Measurements from ENCODE around the gene GRM7.

GRM7 gene

DNA sequence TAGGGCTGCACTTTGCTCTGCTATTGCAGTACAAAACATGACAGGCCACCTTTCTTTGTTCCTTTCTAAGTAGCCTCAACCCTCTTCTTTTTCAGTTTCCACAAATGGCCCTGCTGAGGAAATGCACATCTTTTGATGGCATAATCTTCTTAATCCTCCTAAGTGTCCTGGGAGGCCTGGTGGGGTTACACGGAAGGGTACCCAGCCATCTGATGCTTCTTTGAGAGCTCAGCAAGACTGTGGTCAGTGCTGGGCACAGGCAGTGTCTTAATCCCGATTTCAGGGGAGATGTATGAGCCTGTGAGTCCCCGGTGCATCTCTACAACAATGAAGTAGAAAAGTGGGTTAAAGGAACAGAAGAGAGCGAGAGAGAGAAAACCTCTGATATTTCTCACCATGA lies 404.8 kb downstream of the GRM7 start:
- POLR2A ChIA-PET, result no interaction called here
- H3K27ac ChIP-seq (ENCODE audit: extremely low read depth, low read depth, low read length), result no peak overlapping the region
- H3K4me1 ChIP-seq (ENCODE audit: control insufficient read depth, insufficient read depth, low read length), result no peaks in the 10 kb centered on the region
- H3K4me3 ChIP-seq (ENCODE audit: low read depth, low read length), result no peak overlapping the region
- TF ChIP-seq ZNF391 (tag by site-specific recombination; IDR thresholded peaks at IDR 0.05; ENCODE audit: borderline replicate concordance, low read depth) (no peak), ZXDB (tag by site-specific recombination; IDR thresholded peaks at IDR 0.05) (no peak), ZFP37 (tag by site-specific recombination; IDR thresholded peaks at IDR 0.05) (no peak), SALL2 (tag by site-specific recombination; IDR thresholded peaks at IDR 0.05; ENCODE audit: borderline replicate concordance) (no peak), ZNF184 (tag by site-specific recombination; IDR thresholded peaks at IDR 0.05) (no peak), ZNF610 (tag by site-specific recombination; IDR thresholded peaks at IDR 0.05; ENCODE audit: borderline replicate concordance) (no peak), ZNF624 (tag by site-specific recombination; IDR thresholded peaks at IDR 0.05) (no peak), ZNF112 (tag by site-specific recombination; IDR thresholded peaks at IDR 0.05) (no peak)
- CTCF ChIA-PET, result no interaction called here
- no peaks in the 10 kb centered on the region for H3K36me3 ChIP-seq (ENCODE audit: control insufficient read depth in 2 of 2, insufficient read depth in 1 of 2, low read length in 2 of 2)
- H3K9me3 ChIP-seq (ENCODE audit: control insufficient read depth, insufficient read depth, low read depth, low read length), result no peaks in the 10 kb centered on the region

- Histone ChIP-seq H3K9me3 (ENCODE audit: control insufficient read depth, insufficient read depth, low read depth, low read length) (no peaks in the 10 kb centered on the region), H3K27ac (ENCODE audit: extremely low read depth, low read depth, low read length) (no peak overlapping the region), H3K36me3 (ENCODE audit: control insufficient read depth in 2 of 2, insufficient read depth in 1 of 2, low read length in 2 of 2) (no peaks in the 10 kb centered on the region), H3K4me1 (ENCODE audit: control insufficient read depth, insufficient read depth, low read length) (no peaks in the 10 kb centered on the region), H3K4me3 (ENCODE audit: low read depth, low read length) (no peak overlapping the region)
- CTCF ChIA-PET, result no interaction called here
- POLR2A ChIA-PET, result no interaction called here
- no peak for TF ChIP-seq YY2 (tag by site-specific recombination; IDR thresholded peaks at IDR 0.05)
- no peak for TF ChIP-seq OVOL3 (tag by site-specific recombination; IDR thresholded peaks at IDR 0.05)
- no peak for TF ChIP-seq GLIS1 (tag by site-specific recombination; IDR thresholded peaks at IDR 0.05)
- no peak for TF ChIP-seq ZBTB17 (tag by site-specific recombination; IDR thresholded peaks at IDR 0.05)
- no peak for TF ChIP-seq ZFP37 (tag by site-specific recombination; IDR thresholded peaks at IDR 0.05)
These were observed 405.6 kb downstream of the GRM7 start for GRCh38 chr3:7266551-7266950.

- POLR2A ChIA-PET, result no interaction called here
- no peaks in the 10 kb centered on the region for H3K9me3 ChIP-seq (ENCODE audit: control insufficient read depth, insufficient read depth, low read depth, low read length)
- H3K4me3 ChIP-seq (ENCODE audit: low read depth, low read length), result no peak overlapping the region
- no peaks in the 10 kb centered on the region for H3K4me1 ChIP-seq (ENCODE audit: control insufficient read depth, insufficient read depth, low read length)
- H3K27ac ChIP-seq (ENCODE audit: extremely low read depth, low read depth, low read length), result no peak overlapping the region
- no peaks in the 10 kb centered on the region for H3K36me3 ChIP-seq (ENCODE audit: control insufficient read depth in 2 of 2, insufficient read depth in 1 of 2, low read length in 2 of 2)
- TF ChIP-seq ZNF404 (tag by site-specific recombination; IDR thresholded peaks at IDR 0.05) (no peak), ZNF18 (tag by site-specific recombination; IDR thresholded peaks at IDR 0.05) (no peak), ZNF433 (tag by site-specific recombination; IDR thresholded peaks at IDR 0.05; ENCODE audit: low read depth) (no peak), ZNF138 (tag by site-specific recombination; IDR thresholded peaks at IDR 0.05; ENCODE audit: borderline replicate concordance) (no peak), ZNF514 (tag by site-specific recombination; IDR thresholded peaks at IDR 0.05) (no peak), ZNF416 (tag by site-specific recombination; IDR thresholded peaks at IDR 0.05) (no peak), ZBTB49 (tag by site-specific recombination; IDR thresholded peaks at IDR 0.05; ENCODE audit: low read depth) (no peak), ZNF645 (tag by site-specific recombination; IDR thresholded peaks at IDR 0.05) (no peak)
- TF ChIP-seq, protein P1, sequence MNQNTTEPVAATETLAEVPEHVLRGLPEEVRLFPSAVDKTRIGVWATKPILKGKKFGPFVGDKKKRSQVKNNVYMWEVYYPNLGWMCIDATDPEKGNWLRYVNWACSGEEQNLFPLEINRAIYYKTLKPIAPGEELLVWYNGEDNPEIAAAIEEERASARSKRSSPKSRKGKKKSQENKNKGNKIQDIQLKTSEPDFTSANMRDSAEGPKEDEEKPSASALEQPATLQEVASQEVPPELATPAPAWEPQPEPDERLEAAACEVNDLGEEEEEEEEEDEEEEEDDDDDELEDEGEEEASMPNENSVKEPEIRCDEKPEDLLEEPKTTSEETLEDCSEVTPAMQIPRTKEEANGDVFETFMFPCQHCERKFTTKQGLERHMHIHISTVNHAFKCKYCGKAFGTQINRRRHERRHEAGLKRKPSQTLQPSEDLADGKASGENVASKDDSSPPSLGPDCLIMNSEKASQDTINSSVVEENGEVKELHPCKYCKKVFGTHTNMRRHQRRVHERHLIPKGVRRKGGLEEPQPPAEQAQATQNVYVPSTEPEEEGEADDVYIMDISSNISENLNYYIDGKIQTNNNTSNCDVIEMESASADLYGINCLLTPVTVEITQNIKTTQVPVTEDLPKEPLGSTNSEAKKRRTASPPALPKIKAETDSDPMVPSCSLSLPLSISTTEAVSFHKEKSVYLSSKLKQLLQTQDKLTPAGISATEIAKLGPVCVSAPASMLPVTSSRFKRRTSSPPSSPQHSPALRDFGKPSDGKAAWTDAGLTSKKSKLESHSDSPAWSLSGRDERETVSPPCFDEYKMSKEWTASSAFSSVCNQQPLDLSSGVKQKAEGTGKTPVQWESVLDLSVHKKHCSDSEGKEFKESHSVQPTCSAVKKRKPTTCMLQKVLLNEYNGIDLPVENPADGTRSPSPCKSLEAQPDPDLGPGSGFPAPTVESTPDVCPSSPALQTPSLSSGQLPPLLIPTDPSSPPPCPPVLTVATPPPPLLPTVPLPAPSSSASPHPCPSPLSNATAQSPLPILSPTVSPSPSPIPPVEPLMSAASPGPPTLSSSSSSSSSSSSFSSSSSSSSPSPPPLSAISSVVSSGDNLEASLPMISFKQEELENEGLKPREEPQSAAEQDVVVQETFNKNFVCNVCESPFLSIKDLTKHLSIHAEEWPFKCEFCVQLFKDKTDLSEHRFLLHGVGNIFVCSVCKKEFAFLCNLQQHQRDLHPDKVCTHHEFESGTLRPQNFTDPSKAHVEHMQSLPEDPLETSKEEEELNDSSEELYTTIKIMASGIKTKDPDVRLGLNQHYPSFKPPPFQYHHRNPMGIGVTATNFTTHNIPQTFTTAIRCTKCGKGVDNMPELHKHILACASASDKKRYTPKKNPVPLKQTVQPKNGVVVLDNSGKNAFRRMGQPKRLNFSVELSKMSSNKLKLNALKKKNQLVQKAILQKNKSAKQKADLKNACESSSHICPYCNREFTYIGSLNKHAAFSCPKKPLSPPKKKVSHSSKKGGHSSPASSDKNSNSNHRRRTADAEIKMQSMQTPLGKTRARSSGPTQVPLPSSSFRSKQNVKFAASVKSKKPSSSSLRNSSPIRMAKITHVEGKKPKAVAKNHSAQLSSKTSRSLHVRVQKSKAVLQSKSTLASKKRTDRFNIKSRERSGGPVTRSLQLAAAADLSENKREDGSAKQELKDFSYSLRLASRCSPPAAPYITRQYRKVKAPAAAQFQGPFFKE (tag by site-specific recombination; IDR thresholded peaks at IDR 0.05; ENCODE audit: borderline replicate concordance), result no peak
- CTCF ChIA-PET, result no interaction called here
These were observed 409.8 kb downstream of the GRM7 start for GRCh38 chr3:7270731-7271130.
